ENCODE results near the gene ACTL8.

GRCh38 chr1:17874710-17875109 lies 119.6 kb downstream of the ACTL8 start:
- TF ChIP-seq, protein P1, sequence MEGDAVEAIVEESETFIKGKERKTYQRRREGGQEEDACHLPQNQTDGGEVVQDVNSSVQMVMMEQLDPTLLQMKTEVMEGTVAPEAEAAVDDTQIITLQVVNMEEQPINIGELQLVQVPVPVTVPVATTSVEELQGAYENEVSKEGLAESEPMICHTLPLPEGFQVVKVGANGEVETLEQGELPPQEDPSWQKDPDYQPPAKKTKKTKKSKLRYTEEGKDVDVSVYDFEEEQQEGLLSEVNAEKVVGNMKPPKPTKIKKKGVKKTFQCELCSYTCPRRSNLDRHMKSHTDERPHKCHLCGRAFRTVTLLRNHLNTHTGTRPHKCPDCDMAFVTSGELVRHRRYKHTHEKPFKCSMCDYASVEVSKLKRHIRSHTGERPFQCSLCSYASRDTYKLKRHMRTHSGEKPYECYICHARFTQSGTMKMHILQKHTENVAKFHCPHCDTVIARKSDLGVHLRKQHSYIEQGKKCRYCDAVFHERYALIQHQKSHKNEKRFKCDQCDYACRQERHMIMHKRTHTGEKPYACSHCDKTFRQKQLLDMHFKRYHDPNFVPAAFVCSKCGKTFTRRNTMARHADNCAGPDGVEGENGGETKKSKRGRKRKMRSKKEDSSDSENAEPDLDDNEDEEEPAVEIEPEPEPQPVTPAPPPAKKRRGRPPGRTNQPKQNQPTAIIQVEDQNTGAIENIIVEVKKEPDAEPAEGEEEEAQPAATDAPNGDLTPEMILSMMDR (IDR thresholded peaks at IDR 0.05), result no peak
- TF ChIP-seq POLR2A (IDR thresholded peaks at IDR 0.05), result no peak
